Tibial artery (tissue), 4 donors: ENCODE measurements around the gene YOD1.

Source experiments
- DNase-seq, 2 donors: peaks; one replicate each; pipeline ENCODE4 v3.0.0-alpha.2; 2019
- H3K27ac ChIP-seq, 2 donors: fragments of 200-600 bp; sonication (generic) in 1 of 2; 1 replicate in 1 of 2; 2 replicates in 1 of 2; pipeline ENCODE4 v1.5.1; 2018 to 2019; ENCODE audit warnings: mild to moderate bottlenecking in 1 of 2
- H3K27me3 ChIP-seq, 2 donors: fragments of 200-600 bp; sonication (generic) in 1 of 2; one replicate each; pipeline versions ENCODE4 v1.5.1 to v1.6.0; 2016 to 2019
- H3K36me3 ChIP-seq, 3 donors: fragments of 200-600 bp; sonication (generic) in 2 of 3; one replicate each; pipeline ENCODE4 v1.5.1; 2016 to 2019; ENCODE audit warnings: mild to moderate bottlenecking in 2 of 3
- H3K4me1 ChIP-seq, 4 donors: fragments of 200-600 bp; sonication (generic) in 2 of 4; 1 replicate in 3 of 4; 2 replicates in 1 of 4; pipeline ENCODE4 v1.5.1; 2016 to 2019
- H3K4me3 ChIP-seq, 2 donors: fragments of 200-600 bp; sonication (generic) in 1 of 2; 1 replicate in 1 of 2; 2 replicates in 1 of 2; pipeline ENCODE4 v1.5.1; 2018 to 2019; ENCODE audit warnings: mild to moderate bottlenecking in 2 of 2
- H3K9me3 ChIP-seq, 3 donors: fragments of 200-600 bp; sonication (generic) in 1 of 3; one replicate each; pipeline ENCODE4 v1.5.1; 2016 to 2019
- CTCF ChIP-seq, 2 experiments: fragments of 200-600 bp in 1 of 2; fragments of 450-650 bp in 1 of 2; IDR thresholded peaks; one replicate each; pipeline ENCODE4 v1.5.1; 2017 to 2019; ENCODE audit warnings: antibody characterized with exemption in 2 of 2, mild to moderate bottlenecking in 1 of 2, moderate library complexity in 1 of 2
- intact Hi-C: fragments of 100-400 bp; cut with DNase I; formaldehyde crosslinking; loops from one replicate; pipeline ENCODE4 v1.15.0; 2023; ENCODE audit warnings: low total_unique reads

Gene YOD1

GRCh38 chr1:207081806-207082205, 30.8 kb upstream of the YOD1 start:
- TF ChIP-seq CTCF (IDR thresholded peaks at IDR 0.05): no peak
- Histone ChIP-seq H3K4me3 (no peak overlapping the region), H3K9me3 (no peaks in the 10 kb centered on the region), H3K4me1 (no peaks in the 10 kb centered on the region), H3K36me3 (peaks cover 0 to 13% (median 8%) of the 10 kb centered on the region in 3 donors), H3K27me3 (no peaks in the 10 kb centered on the region), H3K27ac (no peak overlapping the region)
- DNase-seq: no peak
- intact Hi-C loops: loop anchor here (5.0 kb wide), 2 partner anchors 35 to 320 kb away; no protein-coding TSS in a partner anchor

- intact Hi-C loops: loop anchor here (5.0 kb wide), 2 partner anchors 34 to 321 kb away; no protein-coding TSS in a partner anchor
- DNase-seq: no peak
- no peak overlapping the region for H3K27ac ChIP-seq
- no peaks in the 10 kb centered on the region for H3K9me3 ChIP-seq
- no peaks in the 10 kb centered on the region for H3K27me3 ChIP-seq
- H3K4me1 ChIP-seq: no peaks in the 10 kb centered on the region
- no peak for TF ChIP-seq CTCF (IDR thresholded peaks at IDR 0.05)
- H3K4me3 ChIP-seq: no peak overlapping the region
- H3K36me3 ChIP-seq: peaks cover 0 to 13% (median 8%) of the 10 kb centered on the region in 3 donors
These were observed 30.1 kb upstream of the YOD1 start for GRCh38 chr1:207081088-207081487.

GRCh38 chr1:207079706-207080241, 28.8 kb upstream of the YOD1 start:
- DNase-seq: no peak
- H3K36me3 ChIP-seq: peaks cover 0 to 13% (median 8%) of the 10 kb centered on the region in 3 donors
- intact Hi-C loops: loop anchor here (5.0 kb wide), 2 partner anchors 32 to 323 kb away; no protein-coding TSS in a partner anchor

GRCh38 chr1:207078578-207079132, 27.6 kb upstream of the YOD1 start:
- H3K27ac ChIP-seq: no peak overlapping the region
- peaks cover 0 to 13% (median 8%) of the 10 kb centered on the region in 3 donors for H3K36me3 ChIP-seq
- H3K4me3 ChIP-seq: no peak overlapping the region
- no peaks in the 10 kb centered on the region for H3K9me3 ChIP-seq
- no peak for TF ChIP-seq CTCF (IDR thresholded peaks at IDR 0.05)
- H3K27me3 ChIP-seq: no peaks in the 10 kb centered on the region
- DNase-seq: no peak
- intact Hi-C loops: no loop called here
- no peaks in the 10 kb centered on the region for H3K4me1 ChIP-seq

More at GRCh38 chr1:207079706-207080241, 28.8 kb upstream of the YOD1 start:
- Histone ChIP-seq H3K27me3 (no peaks in the 10 kb centered on the region), H3K4me1 (no peaks in the 10 kb centered on the region), H3K9me3 (no peaks in the 10 kb centered on the region), H3K27ac (no peak overlapping the region), H3K4me3 (no peak overlapping the region)
- TF ChIP-seq CTCF (IDR thresholded peaks at IDR 0.05): no peak

- no peak overlapping the region for H3K27ac ChIP-seq
These were observed 26.7 kb upstream of the YOD1 start for GRCh38 chr1:207077470-207078377.

More at GRCh38 chr1:207077470-207078377, 26.7 kb upstream of the YOD1 start:
- H3K27me3 ChIP-seq: no peaks in the 10 kb centered on the region
- intact Hi-C loops: no loop called here
- peak; percentile 84 to 94 for TF ChIP-seq CTCF (IDR thresholded peaks at IDR 0.05)
- H3K4me3 ChIP-seq: no peak overlapping the region
- peaks cover 0 to 13% (median 8%) of the 10 kb centered on the region in 3 donors for H3K36me3 ChIP-seq
- H3K9me3 ChIP-seq: no peaks in the 10 kb centered on the region
- H3K4me1 ChIP-seq: no peaks in the 10 kb centered on the region
- peak in 1 of 2 donors; percentile 68 for DNase-seq
